IMR-90 (cell line): ENCODE results near the gene S100A13. TPM values are rescaled to one million over a fixed set of nuclear protein-coding genes. Genes with fewer than 3 reads are reported as not detected.

Experiments
- ATAC-seq: fragments of 200-7000 bp; cut with Tn5 transposase; 2 replicates; pipeline ENCODE4 v1.9.1; 2020; ENCODE audit warnings: low read depth, mild to moderate bottlenecking, moderate library complexity
- BruUV-seq: library from RNA; stranded (reverse); fragments of 400-500 nt; replicated peaks from 2 replicates; lab custom pipeline; 2021; lab: Mats Ljungman, UMichigan
- CTCF ChIA-PET: fragments of 300-600 bp; formaldehyde crosslinking; extraction: SDS; loops from one replicate; lab custom pipeline; 2021; ENCODE audit warnings: antibody characterized with exemption; lab: Yijun Ruan, JAX
- POLR2A ChIA-PET: fragments of 300-600 bp; sonication (Branson Sonifier 250); formaldehyde crosslinking; loops from one replicate; lab custom pipeline; 2022; ENCODE audit warnings: antibody characterized with exemption; ENCODE audit not compliant: unreplicated experiment; lab: Charles Lee
- DNase-seq: peaks from one replicate; pipeline ENCODE4 v3.0.0; 2013
- H2AFZ ChIP-seq: replicated peaks from 2 replicates; pipeline ENCODE3; 2013; ENCODE audit warnings: low read length, mild to moderate bottlenecking; ENCODE audit not compliant: poor library complexity
- H2AK5ac ChIP-seq: 2 replicates; pipeline ENCODE4 v1.6.1; 2013; ENCODE audit warnings: low read depth, low read length, inconsistent platforms
- H2AK9ac ChIP-seq: replicated peaks from 2 replicates; pipeline ENCODE3; 2013; ENCODE audit warnings: mild to moderate bottlenecking, low read depth, low read length, moderate library complexity; ENCODE audit not compliant: poor library complexity
- H2BK120ac ChIP-seq: 2 replicates; pipeline ENCODE4 v1.6.1; 2013; ENCODE audit warnings: low read depth, low read length, inconsistent platforms
- H2BK15ac ChIP-seq: 3 replicates; pipeline ENCODE4 v1.6.1; 2013; ENCODE audit warnings: low read depth, low read length, inconsistent platforms
- H2BK20ac ChIP-seq: 2 replicates; pipeline ENCODE4 v1.6.1; 2013; ENCODE audit warnings: low read depth, mild to moderate bottlenecking, inconsistent platforms, low read length, moderate library complexity
- H2BK5ac ChIP-seq: 2 replicates; pipeline ENCODE4 v1.6.1; 2013; ENCODE audit warnings: mild to moderate bottlenecking, low read depth, low read length, inconsistent platforms; ENCODE audit not compliant: poor library complexity, severe bottlenecking
- H3K14ac ChIP-seq: replicated peaks from 2 replicates; pipeline ENCODE4 v1.6.1; 2013; ENCODE audit warnings: low read depth, low read length, inconsistent platforms
- H3K18ac ChIP-seq: 2 replicates; pipeline ENCODE4 v1.6.1; 2013; ENCODE audit warnings: low read depth, low read length, control low read depth
- H3K23ac ChIP-seq: 2 replicates; pipeline ENCODE4 v1.6.1; 2013; ENCODE audit warnings: low read depth, low read length, inconsistent platforms
- H3K27ac ChIP-seq: 2 replicates; pipeline ENCODE4 v1.5.1; 2013; ENCODE audit warnings: mild to moderate bottlenecking, control low read depth, low read length; ENCODE audit not compliant: insufficient read depth
- H3K27me3 ChIP-seq: 2 replicates; pipeline ENCODE4 v1.6.1; 2013; ENCODE audit warnings: low read length; ENCODE audit not compliant: control insufficient read depth, insufficient read depth
- H3K36me3 ChIP-seq: 2 replicates; pipeline ENCODE4 v1.6.1; 2013; ENCODE audit warnings: low read length, mixed read lengths; ENCODE audit not compliant: control insufficient read depth, insufficient read depth
- H3K4ac ChIP-seq: 2 replicates; pipeline ENCODE4 v1.6.1; 2013; ENCODE audit warnings: low read depth, low read length, inconsistent platforms
- H3K4me1 ChIP-seq: 2 replicates; pipeline ENCODE4 v1.6.1; 2013; ENCODE audit warnings: low read length, mixed read lengths; ENCODE audit not compliant: control insufficient read depth, insufficient read depth
- H3K4me2 ChIP-seq: 2 replicates; pipeline ENCODE4 v1.6.1; 2013; ENCODE audit warnings: low read depth, mild to moderate bottlenecking, control low read depth, low read length, moderate library complexity
- H3K4me3 ChIP-seq: 2 replicates; pipeline ENCODE4 v1.5.1; 2013; ENCODE audit warnings: low read depth, mild to moderate bottlenecking, control low read depth, low read length, moderate library complexity; ENCODE audit not compliant: insufficient read depth
- H3K56ac ChIP-seq: 2 replicates; pipeline ENCODE4 v1.6.1; 2013; ENCODE audit warnings: low read length, inconsistent platforms; ENCODE audit not compliant: insufficient read depth; ENCODE audit errors: extremely low read depth
- H3K79me1 ChIP-seq, 2 experiments: 2 replicates each; pipeline ENCODE4 v1.6.1; 2013; ENCODE audit warnings: low read length in 2 of 2, inconsistent platforms in 1 of 2, low read depth in 1 of 2
- H3K9ac ChIP-seq: 2 replicates; pipeline ENCODE4 v1.6.1; 2013; ENCODE audit warnings: low read depth, low read length, control low read depth
- H3K9me1 ChIP-seq: 2 replicates; pipeline ENCODE4 v1.6.1; 2013; ENCODE audit warnings: low read length, inconsistent platforms; ENCODE audit not compliant: insufficient read depth
- H3K9me3 ChIP-seq: 2 replicates; pipeline ENCODE4 v1.6.1; 2013; ENCODE audit warnings: low read length; ENCODE audit not compliant: control insufficient read depth, insufficient read depth
- H4K20me1 ChIP-seq: 2 replicates; pipeline ENCODE4 v1.6.1; 2013; ENCODE audit warnings: low read length, inconsistent platforms; ENCODE audit not compliant: insufficient read depth
- H4K5ac ChIP-seq: 2 replicates; pipeline ENCODE4 v1.6.1; 2013; ENCODE audit warnings: mild to moderate bottlenecking, low read depth, low read length, control low read depth
- H4K8ac ChIP-seq, 2 experiments: 2 replicates each; pipeline ENCODE4 v1.6.1; 2013; ENCODE audit warnings: low read depth in 2 of 2, low read length in 2 of 2, control low read depth in 1 of 2, inconsistent platforms in 1 of 2
- H4K91ac ChIP-seq: 2 replicates; pipeline ENCODE4 v1.6.1; 2013; ENCODE audit warnings: low read depth, low read length, inconsistent platforms; ENCODE audit not compliant: insufficient read depth
- BHLHE40 ChIP-seq: fragments of 150-350 bp; IDR thresholded peaks from 2 replicates; pipeline ENCODE4 v1.6.1; 2016; ENCODE audit warnings: mild to moderate bottlenecking, low read depth, low read length
- CEBPB ChIP-seq: IDR thresholded peaks from 2 replicates; pipeline ENCODE4 v1.6.1; 2012; ENCODE audit warnings: low read depth, low read length, improper control_type of control experiment
- CHD1 ChIP-seq: IDR thresholded peaks from 2 replicates; pipeline ENCODE4 v1.6.1; 2012; ENCODE audit warnings: low read depth, low read length, improper control_type of control experiment
- FOS ChIP-seq: fragments of 150-350 bp; IDR thresholded peaks from 2 replicates; pipeline ENCODE4 v1.6.1; 2016; ENCODE audit warnings: low read depth, low read length
- MAFK ChIP-seq: IDR thresholded peaks from 2 replicates; pipeline ENCODE4 v1.6.1; 2012; ENCODE audit warnings: low read depth, low read length, improper control_type of control experiment
- MAZ ChIP-seq: IDR thresholded peaks from 2 replicates; pipeline ENCODE4 v1.6.1; 2012; ENCODE audit warnings: low read depth, mild to moderate bottlenecking, low read length, improper control_type of control experiment, moderate library complexity, borderline replicate concordance
- MXI1 ChIP-seq: IDR thresholded peaks from 2 replicates; pipeline ENCODE4 v1.6.1; 2012; ENCODE audit warnings: low read depth, mild to moderate bottlenecking, low read length, moderate library complexity, borderline replicate concordance
- NFE2L2 ChIP-seq: fragments of 150-350 bp; IDR thresholded peaks from 2 replicates; pipeline ENCODE4 v1.6.1; 2016; ENCODE audit warnings: low read depth, mild to moderate bottlenecking, low read length
- POLR2A ChIP-seq: IDR thresholded peaks from 2 replicates; pipeline ENCODE4 v1.6.1; 2012; ENCODE audit warnings: mild to moderate bottlenecking, low read depth, low read length
- RAD21 ChIP-seq: IDR thresholded peaks from 2 replicates; pipeline ENCODE4 v1.6.1; 2012; ENCODE audit warnings: low read length, improper control_type of control experiment
- RCOR1 ChIP-seq: IDR thresholded peaks from 2 replicates; pipeline ENCODE4 v1.6.1; 2012; ENCODE audit warnings: mild to moderate bottlenecking, low read length, improper control_type of control experiment; ENCODE audit not compliant: insufficient replicate concordance
- RFX5 ChIP-seq: IDR thresholded peaks from 2 replicates; pipeline ENCODE4 v1.8.0; 2012; ENCODE audit warnings: low read depth, mild to moderate bottlenecking, low read length, moderate library complexity
- SMC3 ChIP-seq: fragments of 150-350 bp; IDR thresholded peaks from 2 replicates; pipeline ENCODE4 v1.6.1; 2016; ENCODE audit warnings: low read depth, mild to moderate bottlenecking, antibody characterized with exemption, low read length, moderate library complexity
- WGBS, 2 experiments: methylation state at CpG; one replicate each; pipeline versions ENCODE4 v1.1.5 to v1.1.7; 2013; ENCODE audit warnings: missing lambda C conversion rate in 2 of 2; ENCODE audit not compliant: insufficient read length in 1 of 2; ENCODE audit errors: extremely low coverage in 2 of 2; 5-methylcytosine and 5-hydroxymethylcytosine counted together
- dilution Hi-C: fragments of 300-500 bp; cut with HindIII; formaldehyde crosslinking; loops from one replicate; pipeline ENCODE4 v1.14.3; 2018; ENCODE audit warnings: low sequenced_read_pairs; ENCODE audit not compliant: unreplicated experiment
- in situ Hi-C: fragments of 300-500 bp; cut with MboI; formaldehyde crosslinking; loops from 3 replicates; pipeline ENCODE4 v1.14.3; 2019; ENCODE audit warnings: low sequenced_read_pairs, inconsistent platforms, mixed read lengths
- intact Hi-C: fragments of 100-400 bp; cut with micrococcal nuclease; formaldehyde crosslinking; loops from 2 replicates; pipeline ENCODE4 v1.10.0; 2022
- polyA plus RNA-seq, 3 experiments: library from polyadenylated mRNA; depleted of rRNA; stranded (reverse); fragments of >200 nt; gene quantifications; 2 replicates each; pipeline ENCODE4 v1.2.3, GENCODE V29; 2012; ENCODE audit warnings: low replicate concordance in 1 of 3
- total RNA-seq: library from RNA; depleted of rRNA; stranded (reverse); fragments of >200 nt; gene quantifications from 2 replicates; pipeline ENCODE4 v1.2.3, GENCODE V29; 2012
- TF ChIP-seq, protein P1 (sequence below): conservative IDR thresholded peaks from 2 replicates; pipeline ENCODE4 v1.5.1; 2012; ENCODE audit warnings: mild to moderate bottlenecking, low read depth, low read length, improper control_type of control experiment
- TF ChIP-seq, protein P2 (sequence below): fragments of 150-350 bp; IDR thresholded peaks from 2 replicates; pipeline ENCODE4 v1.6.1; 2016; ENCODE audit warnings: low read depth, mild to moderate bottlenecking, low read length, moderate library complexity, borderline replicate concordance
- TF ChIP-seq, protein P3 (sequence below): fragments of 150-350 bp; IDR thresholded peaks from 2 replicates; pipeline ENCODE4 v1.6.1; 2017; ENCODE audit warnings: mild to moderate bottlenecking, antibody characterized with exemption, low read length, low read depth

S100A13 gene
- total and polyA plus RNA-seq, 2 of the 4 experiments (the other 2 are of a cell fraction) = 122 to 468 TPM

DNA sequence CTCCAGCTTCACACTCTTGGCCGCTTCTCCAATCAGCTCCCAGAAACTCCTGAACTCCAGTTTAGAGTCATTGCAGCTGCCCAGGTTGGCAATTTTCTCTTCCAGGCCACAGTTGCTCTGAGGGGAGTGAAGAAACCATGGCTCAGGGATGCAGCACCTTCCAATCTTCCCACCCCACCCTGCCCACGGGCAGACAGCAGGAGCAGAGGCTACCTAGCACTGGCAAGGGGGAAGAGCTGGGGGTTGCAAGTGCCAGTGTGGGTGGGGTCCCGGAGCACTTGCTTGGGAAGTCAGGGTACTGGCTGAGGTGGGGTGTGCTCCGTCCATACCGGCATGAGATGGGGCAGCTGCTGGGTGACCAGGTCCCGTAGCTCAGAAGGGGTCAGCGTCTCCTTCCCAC, 12.4 kb downstream of the S100A13 start:
- ATAC-seq (no peak), DNase-seq (no peak)
- Histone ChIP-seq H3K56ac (no peak overlapping the region), H2BK5ac (no peak overlapping the region), H4K20me1 (peaks cover 9% of the 10 kb centered on the region; the same call in 1 of the 2 replicates), H3K4ac (no peak overlapping the region), H2BK15ac (no peak overlapping the region), H2BK120ac (no peak overlapping the region), H3K9me1 (peaks cover 6% of the 10 kb centered on the region; the same call in 1 of the 2 replicates), H3K9ac (no peak overlapping the region), H3K27ac (no peak overlapping the region), H2AFZ (peak overlapping the region; percentile 12), H4K91ac (no peak overlapping the region), H3K14ac (no peak overlapping the region), H3K4me2 (no peak overlapping the region), H2AK9ac (no peak overlapping the region), H2BK20ac (no peak overlapping the region), H3K23ac (no peak overlapping the region), H3K18ac (no peak overlapping the region), H4K8ac (no peak overlapping the region), H3K9me3 (no peaks in the 10 kb centered on the region), H4K5ac (no peak overlapping the region), H3K4me3 (no peak overlapping the region), H3K79me1 (peaks cover 6 to 28% of the 10 kb centered on the region in 2 experiments; a peak in 3 of 4 replicates), H3K4me1 (peaks cover 24% of the 10 kb centered on the region), H3K36me3 (peaks cover 12% of the 10 kb centered on the region), H2AK5ac (no peak overlapping the region; the same call in 1 of the 2 replicates), H3K27me3 (no peaks in the 10 kb centered on the region)
- in situ Hi-C loops = no loop called here
- no CpG with 5 or more reads among the region's 7 CpGs for WGBS, 2 experiments
- TF ChIP-seq, protein P1, sequence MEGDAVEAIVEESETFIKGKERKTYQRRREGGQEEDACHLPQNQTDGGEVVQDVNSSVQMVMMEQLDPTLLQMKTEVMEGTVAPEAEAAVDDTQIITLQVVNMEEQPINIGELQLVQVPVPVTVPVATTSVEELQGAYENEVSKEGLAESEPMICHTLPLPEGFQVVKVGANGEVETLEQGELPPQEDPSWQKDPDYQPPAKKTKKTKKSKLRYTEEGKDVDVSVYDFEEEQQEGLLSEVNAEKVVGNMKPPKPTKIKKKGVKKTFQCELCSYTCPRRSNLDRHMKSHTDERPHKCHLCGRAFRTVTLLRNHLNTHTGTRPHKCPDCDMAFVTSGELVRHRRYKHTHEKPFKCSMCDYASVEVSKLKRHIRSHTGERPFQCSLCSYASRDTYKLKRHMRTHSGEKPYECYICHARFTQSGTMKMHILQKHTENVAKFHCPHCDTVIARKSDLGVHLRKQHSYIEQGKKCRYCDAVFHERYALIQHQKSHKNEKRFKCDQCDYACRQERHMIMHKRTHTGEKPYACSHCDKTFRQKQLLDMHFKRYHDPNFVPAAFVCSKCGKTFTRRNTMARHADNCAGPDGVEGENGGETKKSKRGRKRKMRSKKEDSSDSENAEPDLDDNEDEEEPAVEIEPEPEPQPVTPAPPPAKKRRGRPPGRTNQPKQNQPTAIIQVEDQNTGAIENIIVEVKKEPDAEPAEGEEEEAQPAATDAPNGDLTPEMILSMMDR = no peak
- TF ChIP-seq MAZ (no peak), POLR2A (no peak), MAFK (no peak), SMC3 (no peak), BHLHE40 (no peak), CHD1 (no peak), CEBPB (no peak), FOS (no peak), MXI1 (no peak), RFX5 (no peak), NFE2L2 (no peak), RCOR1 (no peak), RAD21 (no peak)
- TF ChIP-seq, protein P2, sequence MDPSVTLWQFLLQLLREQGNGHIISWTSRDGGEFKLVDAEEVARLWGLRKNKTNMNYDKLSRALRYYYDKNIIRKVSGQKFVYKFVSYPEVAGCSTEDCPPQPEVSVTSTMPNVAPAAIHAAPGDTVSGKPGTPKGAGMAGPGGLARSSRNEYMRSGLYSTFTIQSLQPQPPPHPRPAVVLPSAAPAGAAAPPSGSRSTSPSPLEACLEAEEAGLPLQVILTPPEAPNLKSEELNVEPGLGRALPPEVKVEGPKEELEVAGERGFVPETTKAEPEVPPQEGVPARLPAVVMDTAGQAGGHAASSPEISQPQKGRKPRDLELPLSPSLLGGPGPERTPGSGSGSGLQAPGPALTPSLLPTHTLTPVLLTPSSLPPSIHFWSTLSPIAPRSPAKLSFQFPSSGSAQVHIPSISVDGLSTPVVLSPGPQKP = no peak
- TF ChIP-seq, protein P3, sequence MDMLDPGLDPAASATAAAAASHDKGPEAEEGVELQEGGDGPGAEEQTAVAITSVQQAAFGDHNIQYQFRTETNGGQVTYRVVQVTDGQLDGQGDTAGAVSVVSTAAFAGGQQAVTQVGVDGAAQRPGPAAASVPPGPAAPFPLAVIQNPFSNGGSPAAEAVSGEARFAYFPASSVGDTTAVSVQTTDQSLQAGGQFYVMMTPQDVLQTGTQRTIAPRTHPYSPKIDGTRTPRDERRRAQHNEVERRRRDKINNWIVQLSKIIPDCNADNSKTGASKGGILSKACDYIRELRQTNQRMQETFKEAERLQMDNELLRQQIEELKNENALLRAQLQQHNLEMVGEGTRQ = no peak
- ChIA-PET POLR2A (interaction anchor here (1.2 kb wide), 1 partner anchor 12 kb away, joined by 6 read pairs; the partner anchor contains the start of gene S100A13), CTCF (interaction anchor here (1.0 to 3.3 kb wide), 4 partner anchors 12 to 46 kb away, joined by 3 to 18 read pairs (median 6); partner anchors contain the start of genes S100A1 and S100A13)
- intact Hi-C loops = no loop called here
- dilution Hi-C loops = no loop called here
- BruUV-seq = no TSS peak
